WTC11 (cell line): ENCODE results near the gene PTPN11. TPM values are rescaled to one million over a fixed set of nuclear protein-coding genes. Genes with fewer than 3 reads are reported as not detected.

Experiments used
- ATAC-seq: fragments of 200-7000 bp; cut with Tn5 transposase; 2 replicates; pipeline ENCODE4 v1.10.0; 2021; ENCODE audit warnings: mild to moderate bottlenecking, moderate library complexity
- CTCF ChIA-PET: fragments of 300-600 bp; sonication (Branson Sonifier 250); formaldehyde crosslinking; loops from one replicate; lab custom pipeline; 2021; ENCODE audit warnings: antibody characterized with exemption; lab: Charles Lee
- POLR2A ChIA-PET: fragments of 350-600 bp; sonication (Branson Sonifier 250); formaldehyde crosslinking; loops from one replicate; lab custom pipeline; 2021; ENCODE audit warnings: antibody characterized with exemption; lab: Charles Lee
- DNase-seq: peaks from one replicate; pipeline ENCODE4 v3.0.0; 2021; ENCODE audit warnings: low spot score
- H3K27ac Mint-ChIP-seq: 2 replicates; pipeline ENCODE4 v1.8.0; 2021; ENCODE audit warnings: mixed read lengths
- H3K27me3 Mint-ChIP-seq: 2 replicates; pipeline ENCODE4 v1.8.0; 2021; ENCODE audit warnings: low read depth, mild to moderate bottlenecking, moderate library complexity, mixed read lengths
- H3K36me3 Mint-ChIP-seq: 2 replicates; pipeline ENCODE4 v1.8.0; 2021; ENCODE audit warnings: mixed read lengths
- H3K4me1 Mint-ChIP-seq: 2 replicates; pipeline ENCODE4 v1.8.0; 2022; ENCODE audit warnings: mixed read lengths
- H3K4me3 Mint-ChIP-seq: 2 replicates; pipeline ENCODE4 v1.8.0; 2021; ENCODE audit warnings: mild to moderate bottlenecking, moderate library complexity, mixed read lengths
- H3K9me3 Mint-ChIP-seq: 2 replicates; pipeline ENCODE4 v1.8.0; 2021; ENCODE audit warnings: mixed read lengths
- CDX4 ChIP-seq: fragments of 250-450 bp; sonication (Bioruptor Pico); IDR thresholded peaks from 2 replicates; pipeline ENCODE4 v1.9.0; 2021; ENCODE audit warnings: moderate library complexity, mild to moderate bottlenecking, inconsistent platforms, borderline replicate concordance
- CREB1 ChIP-seq: sonication (generic); formaldehyde crosslinking; IDR thresholded peaks from 2 replicates; pipeline ENCODE4 v1.8.0; 2023; ENCODE audit warnings: mild to moderate bottlenecking, missing genetic modification reagents
- GRHL2 ChIP-seq: fragments of 250-450 bp; sonication (Bioruptor Pico); IDR thresholded peaks from 2 replicates; pipeline ENCODE4 v1.8.0; 2022; ENCODE audit warnings: mild to moderate bottlenecking, moderate library complexity; ENCODE audit not compliant: insufficient replicate concordance, severe bottlenecking
- GTF2I ChIP-seq: fragments of 250-450 bp; sonication (Bioruptor Pico); conservative IDR thresholded peaks from 2 replicates; pipeline ENCODE4 v1.4.0; 2021; ENCODE audit warnings: mild to moderate bottlenecking
- HMGA2 ChIP-seq: fragments of 250-450 bp; sonication (Bioruptor Pico); IDR thresholded peaks from 2 replicates; pipeline ENCODE4 v1.4.0; 2021; ENCODE audit warnings: mild to moderate bottlenecking, moderate library complexity
- JAZF1 ChIP-seq: fragments of 250-450 bp; sonication (Bioruptor Pico); IDR thresholded peaks from 2 replicates; pipeline ENCODE4 v1.9.0; 2021; ENCODE audit warnings: moderate library complexity, mild to moderate bottlenecking, inconsistent platforms
- JUN ChIP-seq: sonication (generic); formaldehyde crosslinking; IDR thresholded peaks from 2 replicates; pipeline ENCODE4 v1.8.0; 2023; ENCODE audit warnings: mild to moderate bottlenecking, missing genetic modification reagents
- NFATC4 ChIP-seq: fragments of 250-450 bp; sonication (Bioruptor Pico); IDR thresholded peaks from 2 replicates; pipeline ENCODE4 v1.9.0; 2021; ENCODE audit warnings: mild to moderate bottlenecking
- PREB ChIP-seq: sonication (generic); formaldehyde crosslinking; IDR thresholded peaks from 2 replicates; pipeline ENCODE4 v1.8.1; 2022; ENCODE audit warnings: mild to moderate bottlenecking, missing genetic modification reagents, moderate library complexity, borderline replicate concordance
- RELA ChIP-seq: sonication (generic); formaldehyde crosslinking; IDR thresholded peaks from 2 replicates; pipeline ENCODE4 v1.8.1; 2022; ENCODE audit warnings: missing genetic modification reagents, mild to moderate bottlenecking, borderline replicate concordance
- SOX15 ChIP-seq: fragments of 250-450 bp; sonication (Bioruptor Pico); IDR thresholded peaks from 2 replicates; pipeline ENCODE4 v1.9.0; 2021; ENCODE audit warnings: mild to moderate bottlenecking
- ZBTB43 ChIP-seq: sonication (generic); formaldehyde crosslinking; IDR thresholded peaks from 2 replicates; pipeline ENCODE4 v1.8.1; 2023; ENCODE audit warnings: mild to moderate bottlenecking, missing genetic modification reagents
- ZMAT4 ChIP-seq: fragments of 250-450 bp; sonication (Bioruptor Pico); IDR thresholded peaks from 2 replicates; pipeline ENCODE4 v1.9.0; 2021; ENCODE audit warnings: mild to moderate bottlenecking
- ZNF121 ChIP-seq: sonication (generic); formaldehyde crosslinking; IDR thresholded peaks from 2 replicates; pipeline ENCODE4 v1.8.0; 2023; ENCODE audit warnings: missing genetic modification reagents
- ZNF423 ChIP-seq: fragments of 250-450 bp; sonication (Bioruptor Pico); IDR thresholded peaks from 2 replicates; pipeline ENCODE4 v2.1.2; 2022; ENCODE audit warnings: mild to moderate bottlenecking, moderate library complexity
- ZSCAN18 ChIP-seq: fragments of 250-450 bp; sonication (Bioruptor Pico); IDR thresholded peaks from 2 replicates; pipeline ENCODE4 v2.1.2; 2022; ENCODE audit warnings: mild to moderate bottlenecking, moderate library complexity
- total RNA-seq: library from RNA; stranded (reverse); gene quantifications from 3 replicates; pipeline ENCODE4 v1.2.3, GENCODE V29; 2021
- TF ChIP-seq, protein P1 (sequence below): sonication (generic); formaldehyde crosslinking; IDR thresholded peaks from 2 replicates; pipeline ENCODE4 v1.8.1; 2022; ENCODE audit warnings: low read depth, missing genetic modification reagents, borderline replicate concordance

The PTPN11 gene
- total RNA-seq, 1 experiment from 2014 or later = 112 TPM

GRCh38 chr12:112533528-112533927 is 114.8 kb downstream of the PTPN11 start (continued):
- TF ChIP-seq, protein P1, sequence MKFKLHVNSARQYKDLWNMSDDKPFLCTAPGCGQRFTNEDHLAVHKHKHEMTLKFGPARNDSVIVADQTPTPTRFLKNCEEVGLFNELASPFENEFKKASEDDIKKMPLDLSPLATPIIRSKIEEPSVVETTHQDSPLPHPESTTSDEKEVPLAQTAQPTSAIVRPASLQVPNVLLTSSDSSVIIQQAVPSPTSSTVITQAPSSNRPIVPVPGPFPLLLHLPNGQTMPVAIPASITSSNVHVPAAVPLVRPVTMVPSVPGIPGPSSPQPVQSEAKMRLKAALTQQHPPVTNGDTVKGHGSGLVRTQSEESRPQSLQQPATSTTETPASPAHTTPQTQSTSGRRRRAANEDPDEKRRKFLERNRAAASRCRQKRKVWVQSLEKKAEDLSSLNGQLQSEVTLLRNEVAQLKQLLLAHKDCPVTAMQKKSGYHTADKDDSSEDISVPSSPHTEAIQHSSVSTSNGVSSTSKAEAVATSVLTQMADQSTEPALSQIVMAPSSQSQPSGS (CRISPR knock-in tag) = no peak
- TF ChIP-seq ZSCAN18 (CRISPR knock-in tag) = no peak
- TF ChIP-seq, all 79 proteins: peak for 0

- ChIA-PET POLR2A (no interaction called here), CTCF (no interaction called here)
- ATAC-seq = no peak; the same call in 1 of the 2 replicates
- Mint-ChIP-seq H3K4me3 (no peak overlapping the region), H3K27me3 (no peaks in the 10 kb centered on the region), H3K36me3 (no peaks in the 10 kb centered on the region), H3K4me1 (peaks cover 6% of the 10 kb centered on the region), H3K27ac (no peak overlapping the region), H3K9me3 (no peaks in the 10 kb centered on the region)
- no peak for TF ChIP-seq PREB (CRISPR knock-in tag)
- no peak for TF ChIP-seq CREB1
- TF ChIP-seq, protein P1 (CRISPR knock-in tag) = no peak
- TF ChIP-seq SOX15 = no peak
- TF ChIP-seq GRHL2 (CRISPR knock-in tag) = no peak
- no peak for TF ChIP-seq NFATC4 (CRISPR knock-in tag)
- no peak for TF ChIP-seq ZMAT4 (CRISPR knock-in tag)
- TF ChIP-seq JAZF1 (CRISPR knock-in tag) = no peak
- TF ChIP-seq CDX4 = no peak
- TF ChIP-seq ZNF423 = no peak
- TF ChIP-seq ZBTB43 (CRISPR knock-in tag) = no peak
- TF ChIP-seq RELA (CRISPR knock-in tag) = no peak
- TF ChIP-seq HMGA2 (CRISPR knock-in tag) = no peak
- TF ChIP-seq JUN (CRISPR knock-in tag) = no peak
- DNase-seq = no peak
These were observed 116.3 kb downstream of the PTPN11 start for GRCh38 chr12:112535017-112535416.

- ChIA-PET POLR2A (no interaction called here), CTCF (no interaction called here)
- H3K27ac Mint-ChIP-seq = no peak overlapping the region
These were observed 117.1 kb downstream of the PTPN11 start for GRCh38 chr12:112535637-112536366.

More at GRCh38 chr12:112535637-112536366, 117.1 kb downstream of the PTPN11 start:
- ATAC-seq (no peak), DNase-seq (no peak)
- peaks cover 6% of the 10 kb centered on the region for H3K4me1 Mint-ChIP-seq
- H3K4me3 Mint-ChIP-seq = no peak overlapping the region
- H3K36me3 Mint-ChIP-seq = no peaks in the 10 kb centered on the region
- no peak for TF ChIP-seq GTF2I (CRISPR knock-in tag)
- peak; percentile 47; the same call in 1 of the 2 replicates for TF ChIP-seq ZNF121
- H3K9me3 Mint-ChIP-seq = no peaks in the 10 kb centered on the region
- H3K27me3 Mint-ChIP-seq = no peaks in the 10 kb centered on the region
